ENCODE data around the gene KRT77.

KRT77 gene

DNA sequence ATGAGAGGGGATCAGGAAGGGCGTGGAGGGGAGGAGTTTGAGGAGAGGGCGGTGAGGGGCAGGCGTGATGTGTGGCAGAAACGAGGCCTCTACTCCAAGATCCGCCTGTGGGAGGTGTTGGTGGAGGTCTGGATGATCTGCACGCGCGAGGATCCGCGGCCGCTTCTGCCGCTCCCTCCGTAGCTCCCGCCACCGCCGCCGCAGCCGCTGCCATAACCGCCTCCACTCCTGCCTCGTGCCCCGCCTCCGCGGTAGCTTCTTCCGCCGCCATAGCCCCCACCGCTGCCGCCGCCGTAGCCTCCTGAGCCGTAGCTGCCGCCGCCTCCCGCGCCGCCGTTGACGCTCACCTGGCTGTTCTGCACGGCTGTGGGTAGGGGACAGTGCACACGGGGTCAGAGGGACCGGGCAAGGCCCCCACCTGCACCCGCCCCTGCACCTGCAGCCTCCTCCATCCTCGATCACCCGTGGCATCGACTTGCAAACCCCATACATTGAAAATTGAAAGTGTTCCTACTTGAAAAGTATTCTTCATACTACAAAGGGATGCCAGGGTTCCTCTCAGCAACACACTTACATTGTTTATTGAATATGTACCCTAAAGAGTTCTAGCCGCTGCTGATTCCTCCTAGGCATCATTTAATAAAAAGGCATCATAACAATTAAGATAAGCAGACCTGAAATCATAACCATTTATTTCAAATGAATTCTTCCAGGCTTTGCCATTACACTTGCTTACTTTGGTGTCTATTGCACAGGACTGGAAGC lies 12.1 kb downstream of the KRT77 start:
- DNase-seq, result peak; percentile 33

GRCh38 chr12:52690351-52691075 lies 12.8 kb downstream of the KRT77 start:
- DNase-seq, result no peak

DNA sequence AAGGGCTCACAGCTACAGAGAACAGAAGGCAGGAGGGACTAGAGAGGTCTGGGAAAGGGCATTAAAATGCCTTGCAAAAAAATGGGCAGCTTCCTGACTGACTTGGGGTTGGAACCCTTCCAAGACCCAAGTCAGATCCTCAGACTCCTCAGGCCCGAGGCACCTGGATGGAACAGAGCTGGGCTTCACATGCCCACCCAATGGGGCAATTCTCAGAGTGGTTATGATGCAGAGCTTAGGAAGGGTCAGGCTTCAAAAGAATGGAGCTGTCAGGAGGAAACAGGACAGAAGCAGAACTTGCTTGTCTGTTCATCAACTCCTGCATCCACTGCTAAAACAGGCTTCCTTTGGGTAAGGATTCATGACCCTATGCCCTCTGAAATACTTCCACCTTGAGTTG lies 13.4 kb downstream of the KRT77 start:
- DNase-seq, result no peak

DNA sequence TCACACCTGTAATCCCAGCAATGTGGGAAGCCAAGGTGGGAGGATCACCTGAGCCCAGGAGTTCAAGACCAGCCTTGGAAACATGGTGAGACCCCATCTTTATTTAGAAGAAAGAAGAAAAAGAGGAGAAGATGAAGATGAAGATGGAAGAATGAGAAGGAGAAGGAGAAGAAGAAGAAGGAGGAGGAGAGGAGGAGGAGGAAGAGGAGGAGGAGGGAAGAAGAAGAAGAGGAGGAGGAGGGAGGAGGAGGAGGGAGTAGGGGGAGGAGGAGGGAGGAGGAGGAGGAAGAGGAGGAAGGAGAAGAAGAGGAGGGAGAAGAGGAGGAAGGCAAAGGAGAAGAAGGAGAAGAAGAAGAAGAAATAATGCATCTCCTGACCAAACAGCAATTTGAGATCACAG lies 14.1 kb downstream of the KRT77 start:
- no peak for DNase-seq

GRCh38 chr12:52688481-52688880 lies 14.8 kb downstream of the KRT77 start:
- DNase-seq, result no peak

- DNase-seq, result no peak
Measured at GRCh38 chr12:52687497-52688385, 15.6 kb downstream of the KRT77 start.

DNA sequence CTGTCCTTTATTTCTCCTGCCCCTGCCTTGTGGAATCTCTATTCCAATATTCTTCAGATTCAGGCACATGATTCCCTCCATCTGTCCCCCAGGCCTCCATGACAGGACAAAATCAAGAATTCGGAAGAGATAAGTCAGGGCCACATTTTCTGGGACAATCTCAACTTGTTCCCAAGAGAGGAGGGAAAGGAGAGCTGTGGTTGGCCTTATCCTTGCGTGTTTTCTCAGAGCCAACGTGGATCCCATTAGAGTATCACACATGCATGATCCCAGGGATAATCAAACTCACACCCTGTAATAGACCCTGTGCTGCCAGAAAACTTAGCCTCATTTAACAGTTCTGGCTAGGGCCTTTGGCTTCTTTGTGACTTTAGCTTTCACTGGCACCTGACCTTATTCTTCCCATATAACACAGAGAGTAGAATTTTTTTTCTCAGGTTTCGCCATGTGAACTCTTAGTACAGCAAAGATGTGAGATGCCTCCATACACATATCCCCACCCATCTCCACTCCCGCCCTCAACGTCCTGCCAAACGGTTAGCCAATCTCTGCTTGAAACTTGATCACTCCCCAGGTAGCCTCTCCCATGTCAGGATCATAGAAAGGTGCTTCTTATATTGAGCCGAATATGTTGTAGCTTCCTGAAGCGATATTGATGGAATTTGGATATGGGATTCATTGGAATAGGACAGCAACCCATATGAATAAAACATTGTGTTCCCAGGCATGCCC lies 16.4 kb downstream of the KRT77 start:
- no peak for DNase-seq

DNA sequence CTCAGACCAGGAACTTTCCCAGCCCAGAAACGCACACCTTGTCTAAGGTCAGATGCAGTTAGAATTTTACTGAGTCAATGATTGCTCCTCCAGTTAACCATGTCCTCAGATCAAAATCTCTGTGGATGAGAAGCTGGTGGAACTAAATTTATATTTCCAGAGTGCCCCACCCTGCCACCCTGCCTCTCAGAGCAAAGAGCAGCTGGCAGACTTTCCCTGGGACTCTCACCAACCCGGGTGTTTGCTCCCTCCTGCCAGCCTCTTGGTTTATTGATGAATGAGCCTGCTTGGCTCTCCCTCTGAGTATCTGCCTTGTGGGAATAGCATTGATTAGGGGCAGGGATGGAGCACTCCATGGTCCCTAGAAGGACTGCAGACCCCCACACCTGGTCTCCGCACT lies 17.3 kb downstream of the KRT77 start:
- no peak for DNase-seq

DNA sequence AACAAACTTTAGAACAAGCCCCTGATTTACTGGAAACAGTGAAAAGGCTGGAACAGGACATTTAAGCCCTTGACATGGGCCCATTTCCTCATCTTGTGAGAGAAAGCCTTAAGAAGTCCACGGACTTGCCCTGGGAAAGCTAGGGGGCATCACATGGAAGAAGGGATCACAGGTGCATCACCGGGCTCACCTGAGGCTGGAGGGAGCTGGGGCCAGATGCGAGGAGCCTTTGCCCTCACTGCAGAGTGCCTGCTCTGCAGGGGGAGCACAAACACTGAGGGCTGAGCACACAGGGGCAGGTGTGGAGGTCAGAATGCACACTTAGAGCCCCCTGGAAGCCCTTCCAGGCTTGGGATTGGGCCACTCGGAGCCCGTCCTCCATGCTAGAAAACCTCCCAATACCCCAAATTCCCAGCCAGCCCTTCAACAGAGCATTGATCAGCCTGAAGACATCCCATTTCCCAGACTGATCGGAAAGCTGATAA lies 17.9 kb downstream of the KRT77 start:
- no peak for DNase-seq

DNA sequence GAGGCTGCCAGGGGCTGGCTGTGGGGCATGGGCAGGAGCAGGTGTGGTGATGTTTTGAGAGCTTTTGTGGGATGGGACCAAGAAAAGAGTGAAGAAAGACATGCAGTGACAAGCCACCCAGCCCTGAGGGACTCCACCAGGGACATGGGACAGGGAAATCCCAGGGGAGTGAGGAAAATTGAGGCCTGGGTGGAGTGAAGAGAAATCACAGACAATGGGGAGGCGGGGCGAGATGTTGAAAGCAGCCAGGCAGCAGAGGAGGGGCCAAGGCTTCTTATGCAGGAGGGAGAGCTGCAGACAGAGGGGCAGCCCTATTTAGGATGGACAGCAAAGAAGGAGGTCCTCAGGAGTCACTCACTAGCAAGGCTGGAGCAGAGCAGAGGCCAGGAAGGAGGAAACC lies 18.9 kb downstream of the KRT77 start:
- DNase-seq, result no peak

DNA sequence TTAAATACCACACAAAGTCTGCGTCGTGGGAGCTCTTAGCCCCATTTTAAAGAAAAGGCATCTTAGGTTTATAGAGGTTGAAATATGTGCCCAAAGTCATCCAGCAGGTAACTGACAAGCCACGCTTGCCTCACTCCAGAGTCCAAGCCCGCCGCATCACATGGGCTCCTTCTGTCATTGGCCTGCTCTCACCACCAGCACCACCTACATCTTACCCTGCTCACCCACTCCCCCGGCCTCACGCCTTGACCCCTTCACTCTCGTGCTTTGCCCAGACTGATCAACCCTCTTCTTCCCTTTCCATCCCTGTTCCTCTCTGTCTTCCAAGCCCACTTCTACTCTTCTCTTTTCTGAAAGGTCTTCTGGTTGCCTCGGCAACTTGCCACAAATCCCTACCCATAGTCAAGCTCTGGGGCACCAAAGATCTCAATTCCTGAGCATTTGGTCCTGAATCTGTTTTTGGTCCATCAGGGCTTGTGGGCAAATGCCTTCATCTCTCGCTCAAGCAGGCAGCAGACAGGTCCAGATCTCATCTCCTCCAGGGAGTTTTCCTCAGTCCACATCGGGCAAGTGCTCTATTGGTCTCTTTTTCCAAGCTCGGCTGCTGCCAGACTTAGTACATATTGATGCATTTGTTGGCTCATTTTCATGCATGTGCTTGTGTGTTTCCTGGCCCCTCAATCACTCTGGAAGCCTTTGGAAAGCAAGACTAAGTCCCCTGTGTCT lies 19.6 kb downstream of the KRT77 start:
- no peak for DNase-seq

GRCh38 chr12:52682938-52683574 lies 20.3 kb downstream of the KRT77 start:
- no peak for DNase-seq

- no peak for DNase-seq
Measured at GRCh38 chr12:52682381-52682660, 21.0 kb downstream of the KRT77 start.

DNA sequence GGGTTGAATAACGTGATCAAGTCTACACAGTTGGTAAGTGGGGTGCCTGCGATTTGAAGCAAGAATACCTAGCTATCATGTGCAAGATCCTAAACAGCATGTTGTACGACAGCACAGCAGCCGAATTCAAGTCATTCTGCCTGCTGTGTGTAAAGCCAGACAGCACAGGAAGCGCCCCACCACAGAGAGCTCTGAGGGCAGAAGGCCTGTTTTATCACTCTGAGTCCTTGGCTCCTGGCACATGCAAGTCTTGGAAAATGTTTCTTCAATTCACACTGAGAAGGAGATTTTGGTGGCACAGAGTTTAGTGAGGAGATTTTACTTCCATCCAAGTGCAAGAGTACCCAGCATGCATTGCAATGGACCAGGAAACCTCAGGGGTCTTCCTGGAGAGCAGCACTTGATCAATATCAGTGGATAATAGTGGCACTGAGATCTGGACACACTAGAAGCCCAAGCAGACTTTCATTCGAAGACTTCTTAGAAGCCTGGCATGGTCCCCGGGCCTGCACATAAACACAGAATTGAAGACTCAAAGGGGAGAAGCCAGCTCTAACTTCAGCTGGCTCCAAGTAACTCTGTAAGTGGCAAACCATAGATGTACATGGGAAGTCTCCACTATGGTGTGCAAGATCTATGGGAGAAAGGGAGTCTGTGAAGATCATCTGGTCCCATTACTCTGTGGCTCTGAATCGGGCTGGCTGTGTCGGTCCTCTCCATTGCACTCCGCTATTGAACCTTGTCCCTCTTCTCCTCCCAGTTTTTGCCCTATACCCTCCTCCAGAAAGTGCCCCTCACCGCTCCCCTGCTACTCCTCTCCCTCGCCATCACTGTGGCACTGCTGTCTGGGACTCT lies 21.6 kb downstream of the KRT77 start:
- DNase-seq, result peak; percentile 13

GRCh38 chr12:52680363-52680762 lies 23.0 kb downstream of the KRT77 start, which contains the start of gene KRT1:
Gene KRT1 (minus strand): TSS chr12:52680407. CDS start chr12:52680348, 59 bp downstream.
- no peak for DNase-seq

GRCh38 chr12:52679875-52680274 lies 23.4 kb downstream of the KRT77 start:
- DNase-seq, result no peak

- DNase-seq, result no peak
Measured at GRCh38 chr12:52677671-52678070, 25.7 kb downstream of the KRT77 start.

GRCh38 chr12:52677126-52677525 lies 26.2 kb downstream of the KRT77 start:
- DNase-seq, result no peak

GRCh38 chr12:52676163-52676562 lies 27.2 kb downstream of the KRT77 start:
- no peak for DNase-seq

- DNase-seq, result no peak
Measured at GRCh38 chr12:52675301-52675701, 28.0 kb downstream of the KRT77 start.

- DNase-seq, result no peak
Measured at GRCh38 chr12:52674433-52674775, 28.9 kb downstream of the KRT77 start.
